Endothelial cell of umbilical vein (primary cell): ENCODE data around the gene MAN2B2. TPM values are rescaled to one million over a fixed set of nuclear protein-coding genes. Genes with fewer than 3 reads are reported as not detected.

Source experiments
- BruUV-seq: library from RNA; stranded (reverse); fragments of 400-500 nt; replicated peaks from 2 replicates; lab custom pipeline; 2021; lab: Mats Ljungman, UMichigan
- CTCF ChIA-PET: fragments of 300-600, 350-600 bp; sonication (Branson Sonifier 250); formaldehyde crosslinking; loops from one replicate; lab custom pipeline; 2021; ENCODE audit warnings: antibody characterized with exemption, inconsistent platforms; lab: Charles Lee
- POLR2A ChIA-PET: fragments of 300-600, 350-600 bp; sonication (Branson Sonifier 250); formaldehyde crosslinking; loops from one replicate; lab custom pipeline; 2021; ENCODE audit warnings: antibody characterized with exemption, inconsistent platforms; lab: Charles Lee
- DNase-seq: peaks from one replicate; pipeline ENCODE4 v3.0.0-alpha.2; 2011; ENCODE audit warnings: low read depth, low spot score
- FAIRE-seq: peaks from 2 replicates; lab custom pipeline; 2011; peaks lifted over from hg19 to GRCh38; lab: Jason Lieb, UNC
- H2AFZ ChIP-seq: 2 replicates; pipeline ENCODE4 v1.6.0; 2012; ENCODE audit warnings: low read depth, low read length, control low read depth, inconsistent platforms
- H3K27ac ChIP-seq: 2 replicates; pipeline ENCODE4 v1.5.1; 2011; ENCODE audit warnings: low read depth, mild to moderate bottlenecking, control low read depth, low read length, moderate library complexity; ENCODE audit not compliant: insufficient read depth
- H3K27me3 ChIP-seq, 2 experiments: 2 replicates each; pipeline versions ENCODE4 v1.6.0 to v1.6.1; 2011; ENCODE audit warnings: low read length in 2 of 2, mixed read lengths in 1 of 2; ENCODE audit not compliant: control insufficient read depth in 2 of 2, insufficient read depth in 2 of 2
- H3K36me3 ChIP-seq, 2 experiments: 2 replicates in 1 of 2; 3 replicates in 1 of 2; pipeline ENCODE4 v1.5.1; 2011; ENCODE audit warnings: low read length in 2 of 2, mild to moderate bottlenecking in 1 of 2, moderate library complexity in 1 of 2; ENCODE audit not compliant: control insufficient read depth in 2 of 2, insufficient read depth in 2 of 2; ENCODE audit errors: extremely low read depth in 1 of 2
- H3K4me1 ChIP-seq: 3 replicates; pipeline ENCODE4 v1.5.1; 2011; ENCODE audit warnings: mild to moderate bottlenecking, low read length; ENCODE audit not compliant: control insufficient read depth, insufficient read depth; ENCODE audit errors: extremely low read depth
- H3K4me2 ChIP-seq: 2 replicates; pipeline ENCODE4 v1.6.1; 2011; ENCODE audit warnings: low read length, control low read depth, mixed read lengths; ENCODE audit not compliant: insufficient read depth
- H3K4me3 ChIP-seq, 3 experiments: fragments of 200-600 bp in 1 of 3; sonication (generic), shearing (Covaris generic) in 1 of 3; replicated peaks in 1 of 3; 2 replicates each; pipeline ENCODE4 v1.5.1; 2011 to 2016; ENCODE audit warnings: control low read depth in 3 of 3, low read length in 3 of 3, mild to moderate bottlenecking in 2 of 3, inconsistent platforms in 1 of 3, low read depth in 1 of 3, moderate library complexity in 1 of 3; ENCODE audit not compliant: insufficient read depth in 1 of 3
- H3K79me2 ChIP-seq: 2 replicates; pipeline ENCODE4 v1.6.0; 2012; ENCODE audit warnings: low read length, inconsistent platforms; ENCODE audit not compliant: control insufficient read depth, insufficient read depth
- H3K9ac ChIP-seq: replicated peaks from 2 replicates; pipeline ENCODE3; 2011; ENCODE audit warnings: low read length, control low read depth; ENCODE audit not compliant: insufficient read depth; ENCODE audit errors: extremely low read depth
- H3K9me1 ChIP-seq: replicated peaks from 3 replicates; pipeline ENCODE4 v1.6.0; 2011; ENCODE audit warnings: mild to moderate bottlenecking, low read length; ENCODE audit not compliant: control insufficient read depth, insufficient read depth; ENCODE audit errors: extremely low read depth
- H3K9me3 ChIP-seq: replicated peaks from 2 replicates; pipeline ENCODE4 v1.5.1; 2012; ENCODE audit warnings: low read length, inconsistent platforms; ENCODE audit not compliant: control insufficient read depth, insufficient read depth
- H4K20me1 ChIP-seq: replicated peaks from 2 replicates; pipeline ENCODE3; 2011; ENCODE audit warnings: mild to moderate bottlenecking, low read length; ENCODE audit not compliant: control insufficient read depth, insufficient read depth; ENCODE audit errors: extremely low read depth
- EZH2 ChIP-seq: IDR thresholded peaks from 2 replicates; pipeline ENCODE4 v1.6.1; 2012; ENCODE audit warnings: borderline replicate concordance, low read depth, mild to moderate bottlenecking, moderate library complexity, low read length, inconsistent platforms; ENCODE audit not compliant: severe bottlenecking
- FOS ChIP-seq: IDR thresholded peaks from 2 replicates; pipeline ENCODE4 v1.6.1; 2011; ENCODE audit warnings: mild to moderate bottlenecking, low read length, moderate library complexity, borderline replicate concordance; ENCODE audit not compliant: insufficient read depth
- GATA2 ChIP-seq: IDR thresholded peaks from 2 replicates; pipeline ENCODE4 v1.7.0; 2011; ENCODE audit warnings: low read depth, mild to moderate bottlenecking, moderate library complexity, mixed read lengths, low read length; ENCODE audit not compliant: insufficient read length, insufficient read depth
- JUN ChIP-seq: IDR thresholded peaks from 2 replicates; pipeline ENCODE4 v1.6.1; 2011; ENCODE audit warnings: borderline replicate concordance, low read depth; ENCODE audit not compliant: insufficient read length, insufficient read depth
- MYC ChIP-seq: IDR thresholded peaks from one replicate; pipeline ENCODE4 v1.6.1; 2011; ENCODE audit warnings: mild to moderate bottlenecking, low read depth, low read length
- POLR2A ChIP-seq: IDR thresholded peaks from 2 replicates; pipeline ENCODE4 v1.6.1; 2012; ENCODE audit warnings: low read depth, mild to moderate bottlenecking, control low read depth, low read length
- POLR2AphosphoS5 ChIP-seq: IDR thresholded peaks from 2 replicates; pipeline ENCODE4 v1.6.1; 2012; ENCODE audit warnings: low read depth, mild to moderate bottlenecking, control low read depth, low read length, moderate library complexity; ENCODE audit not compliant: insufficient read depth
- dilution Hi-C: fragments of 300-500 bp; cut with MboI; formaldehyde crosslinking; loops from one replicate; pipeline ENCODE4 v1.15.0; 2019; ENCODE audit warnings: low sequenced_read_pairs; ENCODE audit not compliant: extremely low pct_ligation_motif_present
- intact Hi-C: fragments of 100-400 bp; cut with micrococcal nuclease; formaldehyde crosslinking; loops from one replicate; pipeline ENCODE4 v1.10.0; 2022
- polyA plus RNA-seq, 4 experiments: library from polyadenylated mRNA; depleted of rRNA in 3 of 4; stranded (reverse) in 3 of 4; unstranded in 1 of 4; fragments of >200 nt; gene quantifications; 2 replicates each; pipeline versions ENCODE4 v1.2.1 to v1.2.3, GENCODE V29; 2011 to 2012; ENCODE audit warnings: missing spikeins in 1 of 4
- total RNA-seq: library from RNA; stranded (reverse); gene quantifications from 2 replicates; pipeline ENCODE4 v1.2.3, GENCODE V29; 2021
- TF ChIP-seq, protein P1 (sequence below): IDR thresholded peaks from 2 replicates; pipeline ENCODE4 v1.6.1; 2011; ENCODE audit not compliant: insufficient read depth, insufficient read length
- TF ChIP-seq, protein P2 (sequence below), 2 donors: IDR thresholded peaks; 1 replicate in 1 of 2; 2 replicates in 1 of 2; pipeline ENCODE4 v1.5.1; 2011; ENCODE audit warnings: low read length in 2 of 2, mild to moderate bottlenecking in 2 of 2, moderate library complexity in 2 of 2, control low read depth in 1 of 2, inconsistent platforms in 1 of 2, low read depth in 1 of 2; ENCODE audit not compliant: insufficient read depth in 1 of 2; ENCODE audit errors: extremely low read depth in 1 of 2

Gene MAN2B2
- total and polyA plus RNA-seq, 2 donors (not counting 3 experiments of a cell fraction or from before 2014, with no cell fraction given), result 15.7 to 25.1 TPM

DNA sequence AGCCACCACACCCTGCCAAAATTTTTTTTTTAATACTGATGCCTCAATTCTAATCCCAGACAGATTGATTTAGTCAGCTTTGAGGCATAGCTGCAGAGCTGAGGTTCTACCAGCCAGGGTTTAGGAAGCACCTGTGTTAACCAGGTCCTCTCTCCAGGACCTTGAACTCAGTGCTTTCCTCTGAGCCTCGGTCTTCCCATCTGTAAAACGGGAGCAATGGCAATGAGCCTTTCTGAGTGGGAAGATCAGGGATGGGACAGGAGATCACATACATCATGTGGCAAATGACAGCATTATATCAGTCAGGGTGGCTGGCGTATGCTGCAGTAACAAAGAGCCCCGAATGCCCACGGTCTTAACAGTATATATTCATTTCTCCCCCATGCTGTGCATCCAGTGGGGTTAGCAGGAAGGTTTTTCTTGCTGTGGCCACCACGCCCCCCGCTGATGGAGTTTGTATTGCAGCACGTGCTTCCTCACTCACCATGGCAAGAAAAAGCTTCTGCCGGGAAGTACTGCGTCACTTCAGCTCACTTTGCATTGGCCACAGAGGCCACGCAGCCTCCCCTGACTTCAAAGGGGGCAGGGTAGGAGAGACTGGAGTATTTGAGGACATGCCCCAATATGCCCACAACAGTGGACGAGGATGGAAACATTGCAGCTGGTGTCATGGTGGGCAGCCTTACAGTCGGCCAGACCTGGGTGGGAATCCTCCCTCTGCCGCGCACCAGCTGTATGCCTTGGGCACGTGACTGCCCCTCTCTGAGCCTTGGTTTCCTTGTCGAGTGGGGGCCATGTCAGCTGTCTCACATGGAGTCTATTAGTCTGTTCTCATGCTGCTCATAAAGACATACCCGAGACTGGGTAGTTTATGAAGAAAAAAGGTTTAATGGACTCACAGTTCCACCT, 41.4 kb downstream of the MAN2B2 start:
- ChIA-PET CTCF (no interaction called here), POLR2A (no interaction called here)
- TF ChIP-seq MYC (no peak), EZH2 (no peak), FOS (no peak), POLR2AphosphoS5 (no peak), GATA2 (no peak), POLR2A (no peak)
- TF ChIP-seq, protein P1, sequence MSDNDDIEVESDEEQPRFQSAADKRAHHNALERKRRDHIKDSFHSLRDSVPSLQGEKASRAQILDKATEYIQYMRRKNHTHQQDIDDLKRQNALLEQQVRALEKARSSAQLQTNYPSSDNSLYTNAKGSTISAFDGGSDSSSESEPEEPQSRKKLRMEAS, result no peak
- DNase-seq, result no peak
- no peak overlapping the region for H3K4me3 ChIP-seq
- H3K4me2 ChIP-seq, result no peak overlapping the region
- BruUV-seq, result no TSS peak
- H3K9me1 ChIP-seq, result no peaks in the 10 kb centered on the region
- dilution Hi-C loops, result no loop called here
- H3K27ac ChIP-seq, result no peak overlapping the region
- H4K20me1 ChIP-seq, result no peaks in the 10 kb centered on the region
- no peaks in the 10 kb centered on the region for H3K4me1 ChIP-seq
- H3K9ac ChIP-seq, result no peak overlapping the region
- no peak for FAIRE-seq
- H3K27me3 ChIP-seq, result no peaks in the 10 kb centered on the region
- no peak overlapping the region for H2AFZ ChIP-seq
- intact Hi-C loops, result no loop called here
- H3K9me3 ChIP-seq, result no peaks in the 10 kb centered on the region
- no peaks in the 10 kb centered on the region for H3K79me2 ChIP-seq
- peaks cover 0 to 22% of the 10 kb centered on the region in 2 experiments for H3K36me3 ChIP-seq

DNA sequence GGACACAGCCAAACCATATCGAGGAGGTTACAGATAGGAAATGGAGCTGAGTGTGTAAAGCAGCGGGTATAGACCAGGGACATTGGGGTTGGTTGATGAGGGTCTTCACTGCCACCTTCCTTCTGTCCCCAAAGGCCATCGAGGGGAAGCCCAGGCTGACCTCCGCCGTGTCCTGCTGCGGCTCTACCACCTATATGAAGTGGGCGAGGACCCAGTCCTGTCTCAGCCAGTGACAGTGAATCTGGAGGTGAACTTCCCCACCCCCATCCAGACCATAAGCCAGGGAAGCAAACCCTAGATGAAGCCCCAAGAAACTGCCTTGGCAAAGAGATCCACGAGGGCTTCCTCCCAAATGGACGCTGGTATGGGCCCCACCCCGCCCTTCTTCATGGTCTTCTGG, 42.3 kb downstream of the MAN2B2 start:
- dilution Hi-C loops (no loop called here), intact Hi-C loops (no loop called here)
- no peak for FAIRE-seq
- ChIA-PET CTCF (no interaction called here), POLR2A (no interaction called here)
- Histone ChIP-seq H3K9me3 (no peaks in the 10 kb centered on the region), H3K27me3 (no peaks in the 10 kb centered on the region), H3K9me1 (no peaks in the 10 kb centered on the region), H2AFZ (no peak overlapping the region), H3K27ac (no peak overlapping the region), H3K9ac (no peak overlapping the region), H3K4me1 (no peaks in the 10 kb centered on the region), H3K4me3 (no peak overlapping the region), H3K4me2 (no peak overlapping the region), H4K20me1 (no peaks in the 10 kb centered on the region), H3K79me2 (no peaks in the 10 kb centered on the region), H3K36me3 (peaks cover 0 to 21% of the 10 kb centered on the region in 2 experiments)
- TF ChIP-seq JUN (no peak), EZH2 (no peak), MYC (no peak), POLR2AphosphoS5 (no peak), GATA2 (no peak), FOS (no peak), POLR2A (no peak)
- TF ChIP-seq, protein P1, result no peak
- TF ChIP-seq, protein P2, sequence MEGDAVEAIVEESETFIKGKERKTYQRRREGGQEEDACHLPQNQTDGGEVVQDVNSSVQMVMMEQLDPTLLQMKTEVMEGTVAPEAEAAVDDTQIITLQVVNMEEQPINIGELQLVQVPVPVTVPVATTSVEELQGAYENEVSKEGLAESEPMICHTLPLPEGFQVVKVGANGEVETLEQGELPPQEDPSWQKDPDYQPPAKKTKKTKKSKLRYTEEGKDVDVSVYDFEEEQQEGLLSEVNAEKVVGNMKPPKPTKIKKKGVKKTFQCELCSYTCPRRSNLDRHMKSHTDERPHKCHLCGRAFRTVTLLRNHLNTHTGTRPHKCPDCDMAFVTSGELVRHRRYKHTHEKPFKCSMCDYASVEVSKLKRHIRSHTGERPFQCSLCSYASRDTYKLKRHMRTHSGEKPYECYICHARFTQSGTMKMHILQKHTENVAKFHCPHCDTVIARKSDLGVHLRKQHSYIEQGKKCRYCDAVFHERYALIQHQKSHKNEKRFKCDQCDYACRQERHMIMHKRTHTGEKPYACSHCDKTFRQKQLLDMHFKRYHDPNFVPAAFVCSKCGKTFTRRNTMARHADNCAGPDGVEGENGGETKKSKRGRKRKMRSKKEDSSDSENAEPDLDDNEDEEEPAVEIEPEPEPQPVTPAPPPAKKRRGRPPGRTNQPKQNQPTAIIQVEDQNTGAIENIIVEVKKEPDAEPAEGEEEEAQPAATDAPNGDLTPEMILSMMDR (IDR thresholded peaks at IDR 0.05; ENCODE audit: extremely low read depth in 1 of 2, insufficient read depth in 1 of 2, low read depth in 1 of 2, low read length in 2 of 2), result no peak
- no TSS peak for BruUV-seq
- DNase-seq, result no peak
